ENCODE results near the gene SGPL1.
"Not testable (repeated sequence)": the region's sequence is repeated elsewhere in the genome, so short reads cannot be mapped to it uniquely, and the experiment has no call there.

SGPL1 gene

GRCh38 chr10:70815504-70816219 lies at the start of gene SGPL1:
Gene SGPL1 (plus strand): TSS chr10:70815948. CDS start chr10:70816854, 906 bp downstream.
- DNase-seq (ENCODE audit: low read depth in 3 of 3): peak; percentile 73 to 84 (median 74)

GRCh38 chr10:70768026-70768685 lies 47.6 kb upstream of the SGPL1 start:
- DNase-seq (ENCODE audit: low read depth in 3 of 3): not testable (repeated sequence)

- DNase-seq (ENCODE audit: low read depth in 3 of 3): no peak
Observed at GRCh38 chr10:70769121-70769520, 46.6 kb upstream of the SGPL1 start.

DNA sequence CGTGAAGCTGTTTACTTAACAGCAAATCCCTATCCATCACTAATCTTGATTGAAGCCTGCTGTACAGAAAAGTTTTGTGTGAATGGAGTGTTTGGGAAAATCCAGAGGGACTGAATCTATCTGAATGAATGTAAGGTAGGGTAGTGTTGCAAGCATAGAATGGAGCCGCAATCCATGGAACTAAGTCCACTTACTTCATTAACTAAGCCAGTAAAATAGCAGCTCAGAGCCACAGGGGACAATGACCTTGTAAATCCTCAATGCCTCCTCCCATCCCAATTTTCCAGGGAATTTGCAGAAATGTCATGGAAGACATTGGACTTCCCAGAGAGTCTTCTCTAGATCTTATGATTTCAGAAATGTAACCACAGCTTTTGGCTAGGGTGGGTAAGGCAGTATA lies 45.7 kb upstream of the SGPL1 start:
- no peak for DNase-seq (ENCODE audit: low read depth in 3 of 3)

GRCh38 chr10:70770516-70770915 lies 45.2 kb upstream of the SGPL1 start:
- DNase-seq (ENCODE audit: low read depth in 3 of 3): not testable (repeated sequence)

GRCh38 chr10:70771311-70772194 lies 44.2 kb upstream of the SGPL1 start:
- DNase-seq (ENCODE audit: low read depth in 3 of 3): no peak

DNA sequence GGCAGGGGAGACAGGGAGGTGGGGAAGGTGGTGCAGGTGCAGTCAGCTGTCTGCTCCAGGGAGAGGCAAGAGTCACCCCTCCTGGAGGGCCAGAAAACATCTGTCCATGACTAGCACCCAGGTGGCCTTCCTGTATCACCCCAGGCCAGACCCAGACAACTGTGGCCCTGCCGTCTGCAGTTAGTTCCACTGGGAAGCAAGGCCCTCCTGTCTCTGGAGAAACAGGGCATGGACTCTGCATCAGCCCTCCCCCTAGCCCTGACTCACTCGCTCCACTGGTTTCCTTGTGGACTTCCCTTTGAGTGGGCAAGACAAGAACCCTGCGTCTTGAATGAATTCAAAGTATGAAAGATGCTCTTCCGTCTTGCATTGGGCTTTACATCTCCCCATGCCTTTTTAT lies 43.1 kb upstream of the SGPL1 start:
- no peak for DNase-seq (ENCODE audit: low read depth in 3 of 3)

DNA sequence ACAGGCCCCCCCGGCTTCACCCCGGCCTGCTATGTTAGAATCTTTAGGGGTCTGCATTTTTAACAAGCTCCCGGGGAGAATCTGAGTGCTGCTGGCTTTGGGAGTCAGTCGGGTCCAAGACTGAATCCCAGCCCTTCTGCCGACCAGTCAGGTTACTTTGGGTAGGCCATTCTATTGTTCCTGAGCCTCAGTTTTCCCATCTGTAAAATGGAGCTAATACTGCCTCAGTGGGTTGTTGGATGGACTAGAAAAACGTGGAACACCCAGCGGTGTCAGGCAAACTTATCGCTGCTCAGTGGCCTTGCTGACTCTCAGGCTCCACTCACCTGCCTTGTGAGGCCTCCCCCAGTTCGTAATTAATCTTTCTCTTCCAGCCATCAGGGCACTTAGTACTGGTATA lies 42.3 kb upstream of the SGPL1 start:
- DNase-seq (ENCODE audit: low read depth in 3 of 3): no peak

DNA sequence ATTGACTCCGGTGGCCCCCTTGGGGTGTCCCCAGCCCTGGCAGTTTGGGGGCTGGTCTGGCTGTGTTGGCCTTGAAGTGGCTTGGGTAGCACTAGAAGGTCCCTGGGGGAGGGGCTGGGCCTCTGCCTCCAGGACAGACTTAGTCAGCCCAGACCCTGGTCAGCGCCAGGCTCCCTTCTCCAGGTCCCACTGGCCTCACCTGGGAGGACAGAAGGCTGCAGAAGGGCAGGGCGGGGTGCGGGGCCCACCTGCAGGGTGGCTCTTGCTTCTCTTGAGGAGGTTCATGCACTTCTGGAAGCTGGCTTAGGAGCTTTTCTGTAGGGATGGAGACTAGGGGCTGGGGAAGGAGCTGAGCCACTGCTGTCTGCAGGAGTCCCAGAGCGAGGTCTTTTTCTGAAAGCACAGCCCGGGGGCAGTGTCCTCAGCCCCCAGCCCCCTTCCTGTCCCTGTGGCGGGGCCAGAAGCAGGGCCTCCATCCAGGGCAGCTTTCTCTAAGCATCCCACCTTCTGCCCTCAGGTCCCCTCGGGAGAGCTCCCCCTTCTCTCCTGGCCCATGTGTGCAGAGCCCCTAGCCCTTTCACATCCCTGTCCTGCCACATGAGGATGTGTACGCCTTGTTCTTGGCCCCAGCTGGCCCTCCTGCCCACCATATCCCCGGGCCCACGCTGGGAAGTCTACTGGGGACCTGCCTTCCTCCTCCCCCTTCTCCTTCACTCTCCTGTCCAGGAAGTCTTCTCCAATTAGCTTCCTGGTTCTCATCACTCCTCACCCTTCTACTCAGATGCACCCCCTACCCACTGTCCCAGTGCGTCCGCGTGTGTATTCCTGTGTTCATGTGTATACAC lies 41.6 kb upstream of the SGPL1 start:
- no peak for DNase-seq (ENCODE audit: low read depth in 3 of 3)

DNA sequence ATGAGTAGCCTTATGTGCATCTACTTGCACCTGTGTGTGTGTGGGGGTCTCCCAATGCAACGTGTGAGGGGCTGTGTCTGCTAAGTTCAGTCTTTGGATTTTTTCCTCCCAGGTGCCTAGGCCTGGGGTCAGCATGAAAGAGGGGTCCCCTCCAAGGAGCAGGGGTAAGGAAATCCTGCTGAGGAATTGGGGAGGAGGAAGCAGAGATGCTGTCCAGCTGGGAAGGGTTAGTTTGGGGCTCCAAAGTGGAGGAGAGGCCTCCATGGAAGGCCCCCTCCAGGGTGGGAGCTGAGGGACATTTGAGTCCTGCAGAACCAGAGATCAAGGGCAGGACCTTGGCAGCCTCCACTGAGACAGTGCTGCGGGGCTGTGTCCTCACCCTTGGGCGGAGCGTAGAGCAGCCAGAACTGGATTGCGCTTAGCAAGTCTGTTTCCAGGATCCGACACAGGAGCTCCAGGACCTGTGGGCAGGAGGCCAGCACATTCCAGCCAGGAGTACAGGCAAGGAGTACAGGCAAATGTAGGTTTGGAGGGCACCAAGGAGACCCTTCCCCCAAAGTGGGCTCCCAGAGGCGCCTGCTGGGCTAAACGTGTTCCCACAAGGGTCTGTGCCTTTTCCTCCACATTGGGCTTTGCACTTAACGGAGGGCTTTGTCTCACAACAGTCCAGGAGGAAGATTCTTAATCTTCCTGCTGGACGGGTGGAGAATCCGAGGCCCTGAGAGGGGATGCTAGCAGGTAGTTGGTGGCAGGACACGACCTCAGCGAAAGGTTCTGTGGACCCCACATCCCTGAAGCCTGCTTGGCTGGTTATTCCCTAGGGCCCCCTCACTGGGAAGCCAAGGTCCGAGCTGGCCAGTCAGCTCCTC lies 40.7 kb upstream of the SGPL1 start:
- DNase-seq (ENCODE audit: low read depth in 3 of 3): no peak

DNA sequence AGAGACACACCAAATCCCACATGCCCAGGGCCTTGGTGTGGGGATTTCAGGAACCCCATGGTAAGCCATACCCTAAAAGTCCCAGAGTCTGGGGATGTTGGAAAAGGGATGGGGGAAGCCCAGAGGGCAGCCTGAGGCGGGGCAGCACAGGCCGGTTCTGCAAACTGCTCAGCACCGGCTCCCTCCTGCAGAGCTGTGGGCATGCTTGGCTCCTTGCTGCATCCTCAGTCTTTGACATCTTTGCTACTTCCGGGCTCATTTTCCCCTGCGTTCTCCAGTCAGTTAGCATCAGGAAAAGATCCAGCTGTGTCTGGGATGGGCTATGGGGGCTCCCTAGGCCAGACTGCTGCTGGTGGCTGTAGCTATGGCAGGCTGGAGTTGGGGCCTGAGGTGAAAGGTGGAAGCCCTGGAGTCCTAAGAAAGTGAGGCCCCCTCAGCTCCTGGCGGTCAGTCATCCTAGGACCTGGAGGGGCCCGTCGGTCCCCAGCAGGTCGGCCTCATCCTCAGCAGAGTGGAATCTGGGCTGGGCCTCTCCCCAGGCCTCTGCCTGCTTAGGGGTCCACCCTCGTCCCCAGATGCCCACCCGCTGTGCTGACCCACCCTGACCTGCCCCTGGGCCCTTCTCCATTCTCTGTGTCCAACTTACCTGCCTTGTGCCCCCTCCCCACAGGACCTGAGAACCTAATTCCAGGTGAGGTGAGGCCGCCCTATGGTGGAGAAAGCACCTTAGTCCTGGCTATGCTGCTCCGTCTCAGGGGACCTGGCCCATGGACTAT lies 39.9 kb upstream of the SGPL1 start:
- no peak for DNase-seq (ENCODE audit: low read depth in 3 of 3)

DNA sequence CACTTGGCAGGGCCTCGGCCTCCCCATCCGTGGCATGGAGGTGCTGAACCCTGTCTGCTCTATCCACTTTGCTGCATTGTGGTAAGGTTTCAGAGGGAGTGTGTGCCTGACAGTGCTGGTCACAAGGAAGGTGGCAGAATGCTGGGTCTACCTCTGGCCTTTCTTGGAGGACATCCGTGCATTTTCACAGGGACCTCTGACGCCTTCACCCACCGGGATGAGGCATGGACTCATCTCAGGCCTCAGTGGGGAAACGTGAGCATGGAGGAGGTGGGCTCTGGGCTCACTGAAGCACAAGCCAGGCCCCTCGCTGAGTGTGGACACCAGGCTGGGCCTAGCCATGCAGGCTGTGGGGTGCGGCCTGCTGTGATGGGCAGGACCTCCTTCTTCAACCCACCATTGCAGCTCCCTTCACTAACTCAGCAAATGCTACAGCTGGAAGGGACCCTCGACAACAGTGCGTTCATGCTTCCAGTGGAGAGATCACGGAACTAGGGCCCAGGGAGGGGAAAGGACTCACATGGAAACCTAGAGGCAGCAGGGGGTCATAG lies 39.2 kb upstream of the SGPL1 start:
- no peak for DNase-seq (ENCODE audit: low read depth in 3 of 3)

DNA sequence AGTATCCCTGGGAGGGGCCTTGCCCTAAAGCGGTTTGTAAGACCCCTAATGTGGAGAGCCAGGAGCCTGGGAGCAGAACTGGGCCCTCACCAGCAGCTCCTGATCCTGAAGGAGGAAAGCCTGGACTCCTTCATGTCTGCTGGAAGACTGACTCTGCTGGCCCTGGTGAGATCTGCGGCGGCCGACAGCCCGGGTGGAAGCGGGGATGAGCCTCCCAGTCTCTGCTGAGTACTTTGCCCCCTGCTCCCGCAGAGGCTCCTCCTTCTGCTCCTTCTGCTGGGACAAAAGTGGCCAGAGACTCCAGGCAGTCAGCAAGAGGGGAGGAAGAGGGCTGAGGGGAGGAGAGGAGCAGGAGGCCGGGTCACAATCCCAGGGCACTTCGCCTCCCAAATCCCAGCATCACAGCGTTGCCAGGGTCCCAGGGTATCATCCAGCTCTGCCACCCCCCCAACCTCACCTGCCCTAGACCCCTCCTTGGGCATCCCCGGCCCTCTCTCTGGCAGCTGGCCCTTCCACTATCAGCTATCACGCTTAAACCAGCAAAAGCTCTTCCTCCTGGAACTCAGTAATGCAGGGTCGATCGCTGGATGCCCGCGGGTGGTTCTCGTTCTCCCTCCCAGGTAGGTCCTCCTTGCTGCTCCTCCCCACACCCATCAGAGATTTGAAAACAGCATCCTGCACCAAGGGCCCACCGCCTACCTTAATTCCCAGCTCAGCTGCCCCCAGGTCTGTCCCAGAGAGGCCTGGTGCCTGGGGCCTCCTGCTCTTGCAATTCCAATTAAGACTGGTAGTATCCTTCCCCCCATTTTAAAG lies 38.5 kb upstream of the SGPL1 start:
- no peak for DNase-seq (ENCODE audit: low read depth in 3 of 3)

DNA sequence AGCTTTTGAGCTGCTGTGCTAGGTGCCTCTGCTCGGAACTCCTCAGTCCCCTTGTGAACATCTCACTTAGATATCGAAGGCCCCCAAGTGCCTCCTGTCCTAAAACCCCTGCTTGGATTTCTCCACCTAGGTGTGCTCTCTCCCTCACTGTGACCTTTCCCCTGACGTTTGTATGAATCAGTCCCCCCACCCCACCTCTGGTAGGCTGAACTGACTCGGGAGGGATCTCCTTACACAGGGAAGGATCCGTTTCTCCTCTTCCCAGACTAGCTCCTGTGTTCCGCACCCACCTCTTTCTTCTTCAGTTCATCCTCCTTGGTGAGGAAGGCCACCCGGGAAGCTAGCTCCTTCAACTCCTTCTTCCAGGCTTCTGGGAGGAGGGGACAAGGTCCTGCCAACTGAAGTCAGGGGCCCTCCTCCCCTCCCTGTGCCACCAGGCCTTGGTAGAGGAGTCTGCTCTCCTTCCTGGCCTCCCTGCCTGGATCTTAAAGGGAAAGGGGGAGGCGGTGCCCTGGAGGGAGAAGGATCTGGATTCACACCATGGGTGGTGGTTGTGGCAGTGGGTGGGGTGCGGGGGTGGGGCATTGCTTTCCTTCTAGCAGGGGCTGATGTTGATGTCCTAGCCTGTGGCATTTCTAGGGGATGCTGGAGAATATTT lies 37.4 kb upstream of the SGPL1 start:
- no peak for DNase-seq (ENCODE audit: low read depth in 3 of 3)

DNA sequence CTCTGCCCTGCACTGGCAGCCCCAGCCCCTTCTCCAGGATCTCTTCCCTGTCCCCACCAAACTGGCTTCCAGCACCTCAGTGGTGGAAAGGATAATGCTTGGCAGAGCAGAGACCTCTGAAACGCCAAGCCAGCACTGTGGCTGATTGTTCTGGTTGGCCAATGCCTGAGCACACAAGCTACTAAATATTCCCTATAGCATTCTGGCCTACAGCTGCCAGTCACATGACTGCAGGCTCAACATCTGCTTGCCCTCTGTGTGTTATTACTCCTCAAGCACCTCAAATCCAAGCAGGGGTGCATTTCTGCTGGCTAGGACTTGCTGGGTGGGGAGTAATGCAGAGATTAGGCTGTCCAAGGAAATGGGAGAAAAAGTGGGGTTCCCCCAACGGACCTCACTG lies 36.7 kb upstream of the SGPL1 start:
- DNase-seq (ENCODE audit: low read depth in 3 of 3): no peak

DNA sequence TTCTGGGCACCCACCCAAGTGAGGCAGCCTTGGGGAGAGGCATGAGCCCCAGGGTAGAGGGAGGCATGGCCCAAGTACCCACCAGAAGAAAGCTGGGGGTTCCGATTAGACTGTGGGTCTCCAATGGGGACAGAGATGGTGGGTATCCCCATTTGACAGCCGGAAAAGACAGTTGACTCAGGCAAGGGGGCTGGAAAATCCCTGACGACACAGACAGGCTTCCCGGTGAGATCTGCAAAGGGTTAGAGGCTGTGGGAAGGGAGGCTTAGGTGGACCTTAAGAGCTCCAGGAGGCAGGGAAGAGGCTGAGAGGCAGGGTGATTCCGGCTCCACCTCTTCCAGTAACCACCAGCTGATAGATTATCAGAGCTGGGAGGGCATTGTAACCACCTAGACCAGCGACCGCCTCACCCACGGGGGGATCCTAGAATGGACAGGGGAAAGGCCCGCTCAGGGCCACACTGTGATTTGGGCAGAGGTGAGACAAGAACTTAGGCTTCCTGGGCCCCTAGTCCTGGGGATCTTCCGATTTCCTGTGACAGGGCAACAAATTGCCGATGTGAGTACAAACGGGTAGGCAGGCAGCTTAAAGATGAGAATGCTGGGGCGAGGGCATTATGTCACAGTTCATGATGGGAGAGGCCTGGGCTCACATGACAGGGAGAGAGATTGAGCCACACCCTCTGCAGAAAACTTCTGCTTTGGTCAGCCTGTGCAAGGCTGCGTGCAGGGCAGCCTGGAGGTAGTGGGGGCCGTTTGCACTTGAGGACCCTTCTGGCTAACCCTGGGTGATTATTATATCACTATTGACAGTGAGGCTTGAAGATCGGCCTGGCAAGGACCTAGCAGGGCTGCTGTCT lies 36.0 kb upstream of the SGPL1 start:
- DNase-seq (ENCODE audit: low read depth in 3 of 3): no peak

- no peak for DNase-seq (ENCODE audit: low read depth in 3 of 3)
Observed at GRCh38 chr10:70780370-70780760, 35.4 kb upstream of the SGPL1 start.
